ENCODE data around the gene SMPD3. TPM values are rescaled to one million over a fixed set of nuclear protein-coding genes. Genes with fewer than 3 reads are reported as not detected.
A peak's percentile ranks its signal among the peaks of the same experiment; 100 is the strongest.

SMPD3 gene
- total and polyA plus RNA-seq, 8 donors = 0.83 to 5.5 (median 2.2) TPM

DNA sequence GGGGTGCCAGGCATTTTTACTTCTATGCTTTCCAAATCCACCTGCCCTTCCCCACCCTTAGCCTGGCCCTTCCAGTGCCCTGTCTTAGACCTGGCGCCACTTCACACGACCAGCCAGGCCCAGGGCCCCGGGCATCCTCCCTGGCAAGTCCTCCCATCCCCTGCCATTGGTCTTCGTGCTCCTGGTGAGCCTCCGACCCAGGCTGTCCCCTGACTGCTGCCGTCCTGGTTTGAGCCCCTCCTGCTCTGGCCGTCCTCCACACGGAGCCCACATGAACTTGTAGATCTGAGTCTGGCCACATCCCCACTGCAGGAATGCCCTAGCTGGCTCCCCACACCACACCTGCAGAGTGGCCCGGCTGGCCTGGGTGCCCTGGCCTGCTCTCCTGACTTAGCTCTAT lies 93.5 kb downstream of the SMPD3 start:
- DNase-seq (peak in 1 of 6 donors; percentile 46), ATAC-seq (no peak), FAIRE-seq (no peak)
- H3K36me3 ChIP-seq = peaks cover 0 to 40% (median 16%) of the 10 kb centered on the region in 3 donors
- no peaks in the 10 kb centered on the region for H3K27me3 ChIP-seq
- 92 to 96% methylated on average over 9 of the region's 9 CpGs for WGBS, 2 donors
- TF ChIP-seq, protein P1, sequence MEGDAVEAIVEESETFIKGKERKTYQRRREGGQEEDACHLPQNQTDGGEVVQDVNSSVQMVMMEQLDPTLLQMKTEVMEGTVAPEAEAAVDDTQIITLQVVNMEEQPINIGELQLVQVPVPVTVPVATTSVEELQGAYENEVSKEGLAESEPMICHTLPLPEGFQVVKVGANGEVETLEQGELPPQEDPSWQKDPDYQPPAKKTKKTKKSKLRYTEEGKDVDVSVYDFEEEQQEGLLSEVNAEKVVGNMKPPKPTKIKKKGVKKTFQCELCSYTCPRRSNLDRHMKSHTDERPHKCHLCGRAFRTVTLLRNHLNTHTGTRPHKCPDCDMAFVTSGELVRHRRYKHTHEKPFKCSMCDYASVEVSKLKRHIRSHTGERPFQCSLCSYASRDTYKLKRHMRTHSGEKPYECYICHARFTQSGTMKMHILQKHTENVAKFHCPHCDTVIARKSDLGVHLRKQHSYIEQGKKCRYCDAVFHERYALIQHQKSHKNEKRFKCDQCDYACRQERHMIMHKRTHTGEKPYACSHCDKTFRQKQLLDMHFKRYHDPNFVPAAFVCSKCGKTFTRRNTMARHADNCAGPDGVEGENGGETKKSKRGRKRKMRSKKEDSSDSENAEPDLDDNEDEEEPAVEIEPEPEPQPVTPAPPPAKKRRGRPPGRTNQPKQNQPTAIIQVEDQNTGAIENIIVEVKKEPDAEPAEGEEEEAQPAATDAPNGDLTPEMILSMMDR (IDR thresholded peaks at IDR 0.05) = no peak
- no peaks in the 10 kb centered on the region for H3K9me3 ChIP-seq
- H3K4me1 ChIP-seq = no peaks in the 10 kb centered on the region
- no peak overlapping the region for H3K4me3 ChIP-seq
- intact Hi-C loops (cut with DNase I) = no loop called here
- H3K27ac ChIP-seq = no peak overlapping the region

DNA sequence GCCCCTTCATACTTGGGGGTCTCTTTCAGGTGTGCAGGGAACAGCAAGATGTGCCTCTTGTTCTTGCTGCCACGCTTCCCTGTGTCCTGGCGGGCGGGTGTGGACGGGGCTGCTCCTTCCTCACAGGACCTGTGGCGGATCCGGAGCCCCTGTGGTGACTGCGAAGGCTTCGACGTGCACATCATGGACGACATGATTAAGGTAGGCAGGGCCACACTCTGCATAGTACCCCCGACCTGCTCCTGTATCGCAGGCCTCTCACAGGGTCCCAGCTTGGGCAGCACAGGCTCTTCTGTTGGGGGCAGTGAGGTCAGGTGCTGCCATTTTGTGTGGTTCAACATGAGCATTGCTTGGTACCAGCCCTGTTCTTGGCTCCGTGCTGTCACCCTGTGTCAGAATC lies 94.9 kb downstream of the SMPD3 start:
- intact Hi-C loops (cut with DNase I) = no loop called here
- TF ChIP-seq, protein P1 (IDR thresholded peaks at IDR 0.05) = no peak
- Histone ChIP-seq H3K4me3 (no peak overlapping the region), H3K4me1 (no peaks in the 10 kb centered on the region), H3K36me3 (peaks cover 0 to 37% (median 16%) of the 10 kb centered on the region in 3 donors), H3K9me3 (no peaks in the 10 kb centered on the region), H3K27me3 (no peaks in the 10 kb centered on the region), H3K27ac (no peak overlapping the region)
- DNase-seq = peak in 1 of 6 donors; percentile 45
- no peak for ATAC-seq
- WGBS, 2 donors = 82 to 88% methylated on average over 13 of the region's 13 CpGs
- FAIRE-seq = no peak

DNA sequence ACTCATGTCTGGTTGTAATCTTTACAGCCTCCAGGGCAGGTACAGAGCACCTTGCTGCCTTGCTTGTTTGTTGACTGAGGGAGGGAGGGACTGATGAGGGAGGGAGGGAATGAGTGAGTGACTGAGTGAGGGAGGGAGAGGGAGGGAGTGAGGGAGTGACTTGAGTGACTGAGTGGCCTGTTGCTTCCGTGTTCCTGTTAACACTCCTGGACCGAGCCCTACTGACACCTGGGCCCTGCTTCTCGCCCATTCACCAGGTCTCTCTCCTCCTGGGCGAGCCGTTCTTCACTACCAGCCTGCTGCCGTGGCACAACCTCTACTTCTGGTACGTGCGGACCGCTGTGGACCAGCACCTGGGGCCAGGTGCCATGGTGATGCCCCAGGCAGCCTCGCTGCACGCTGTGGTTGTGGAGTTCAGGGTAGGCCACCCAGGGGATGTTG lies 96.3 kb downstream of the SMPD3 start:
- Histone ChIP-seq H3K27me3 (no peaks in the 10 kb centered on the region), H3K9me3 (no peaks in the 10 kb centered on the region), H3K4me3 (no peak overlapping the region), H3K4me1 (no peaks in the 10 kb centered on the region), H3K27ac (no peak overlapping the region), H3K36me3 (peaks cover 0 to 34% (median 17%) of the 10 kb centered on the region in 3 donors)
- ATAC-seq = peak; percentile 69 to 88 (median 81)
- no peak for FAIRE-seq
- 85 to 88% methylated on average over 11 of the region's 11 CpGs for WGBS, 2 donors
- TF ChIP-seq, protein P1 (IDR thresholded peaks at IDR 0.05) = no peak
- DNase-seq = peak in 2 of 6 donors; percentile 16 to 45
- intact Hi-C loops (cut with DNase I) = no loop called here

DNA sequence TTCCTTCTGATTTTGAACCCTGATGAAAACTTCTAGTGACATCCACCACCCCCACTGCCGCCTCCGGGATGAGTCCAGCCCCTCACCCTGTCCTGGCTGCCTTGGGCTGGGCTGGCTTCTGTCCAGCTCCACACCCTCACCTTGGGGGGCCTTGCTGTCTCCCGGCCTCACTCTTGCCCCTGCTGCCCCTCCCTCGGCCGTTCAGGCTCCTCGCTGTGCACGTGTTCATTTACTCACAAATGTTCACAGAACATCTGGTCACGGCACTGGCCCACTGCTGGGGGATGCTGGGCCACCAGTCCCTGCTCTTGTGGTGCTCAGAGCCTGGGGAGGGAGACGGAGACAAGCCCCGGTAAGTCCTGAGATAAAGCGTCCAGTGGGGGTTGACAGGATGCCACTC lies 96.8 kb downstream of the SMPD3 start:
- WGBS, 2 donors = 81 to 82% methylated on average over 11 of the region's 11 CpGs
- peaks cover 0 to 34% (median 16%) of the 10 kb centered on the region in 3 donors for H3K36me3 ChIP-seq
- FAIRE-seq (no peak), DNase-seq (peak in 2 of 6 donors; percentile 41 to 57), ATAC-seq (no peak)
- TF ChIP-seq, protein P1 (IDR thresholded peaks at IDR 0.05) = no peak
- intact Hi-C loops (cut with DNase I) = no loop called here
- no peak overlapping the region for H3K4me3 ChIP-seq
- no peaks in the 10 kb centered on the region for H3K4me1 ChIP-seq
- H3K27ac ChIP-seq = no peak overlapping the region
- no peaks in the 10 kb centered on the region for H3K9me3 ChIP-seq
- no peaks in the 10 kb centered on the region for H3K27me3 ChIP-seq

DNA sequence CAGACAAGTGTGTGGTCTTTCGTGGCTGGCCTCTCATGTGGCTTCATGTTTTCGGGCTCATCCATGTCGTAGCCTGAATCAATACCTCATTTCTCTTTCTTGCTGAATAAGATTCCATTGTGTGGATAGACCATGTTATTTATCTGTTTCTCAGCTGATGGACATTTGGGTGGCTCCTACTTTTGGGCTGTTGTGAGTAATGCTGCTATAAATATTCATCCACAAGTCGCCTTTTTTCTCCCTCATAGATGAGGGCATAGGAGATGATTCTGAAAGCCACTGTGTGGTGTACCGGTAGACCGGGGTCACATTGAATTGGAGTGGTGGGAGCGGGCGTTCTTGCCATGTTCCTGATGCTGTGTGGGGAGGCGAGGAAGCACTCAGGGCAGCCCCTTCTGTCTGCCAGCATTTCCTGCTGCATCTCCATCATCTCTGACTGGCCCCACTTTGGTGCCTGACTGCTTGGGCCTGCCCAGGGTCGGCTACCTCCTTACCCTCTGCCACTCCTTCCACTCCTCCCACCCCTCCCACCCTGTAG lies 97.4 kb downstream of the SMPD3 start:
- WGBS, 2 donors = 93 to 95% methylated on average over 10 of the region's 10 CpGs
- DNase-seq = peak in 1 of 6 donors; percentile 19
- H3K4me3 ChIP-seq = no peak overlapping the region
- TF ChIP-seq, protein P1 (IDR thresholded peaks at IDR 0.05) = no peak
- no peaks in the 10 kb centered on the region for H3K9me3 ChIP-seq
- intact Hi-C loops (cut with DNase I) = no loop called here
- H3K27ac ChIP-seq = no peak overlapping the region
- H3K27me3 ChIP-seq = no peaks in the 10 kb centered on the region
- H3K36me3 ChIP-seq = peaks cover 0 to 39% (median 16%) of the 10 kb centered on the region in 3 donors
- no peak for FAIRE-seq
- ATAC-seq = no peak
- no peaks in the 10 kb centered on the region for H3K4me1 ChIP-seq
